Naive thymus-derived CD8-positive, alpha-beta T cell (primary cell): ENCODE measurements around the gene HIVEP1. TPM values are rescaled to one million over a fixed set of nuclear protein-coding genes. Genes with fewer than 3 reads are reported as not detected.

Source experiments
- ATAC-seq, 2 donors: fragments of 150-1000 bp; cut with Tn5 transposase in 1 of 2; sonication (Bioruptor Pico), chemical (Tn5 transposase) in 1 of 2; 1 replicate in 1 of 2; 2 replicates in 1 of 2; pipeline ENCODE4 v1.10.0; 2021; ENCODE audit warnings: mild to moderate bottlenecking in 2 of 2, moderate library complexity in 2 of 2
- POLR2A ChIA-PET: fragments of 350-600 bp; sonication (Branson Sonifier 250); formaldehyde crosslinking; loops from one replicate; lab custom pipeline; 2021; ENCODE audit warnings: antibody characterized with exemption; lab: Charles Lee
- DNase-seq, 10 donors: peaks; one replicate each; pipeline versions ENCODE4 v3.0.0 to v3.0.0-alpha.2; 2020 to 2022
- H3K27ac Mint-ChIP-seq, 10 donors: one replicate each; pipeline ENCODE4 v1.8.0; 2020 to 2022; ENCODE audit warnings: mild to moderate bottlenecking in 10 of 10, mixed read lengths in 10 of 10, moderate library complexity in 4 of 10, inconsistent platforms in 1 of 10
- H3K27me3 Mint-ChIP-seq, 5 donors: one replicate each; pipeline ENCODE4 v1.8.0; 2021 to 2022; ENCODE audit warnings: mixed read lengths in 5 of 5
- H3K36me3 Mint-ChIP-seq, 3 donors: one replicate each; pipeline ENCODE4 v1.8.0; 2020 to 2022; ENCODE audit warnings: mixed read lengths in 3 of 3, mild to moderate bottlenecking in 2 of 3, inconsistent platforms in 1 of 3
- H3K4me1 Mint-ChIP-seq, 4 donors: one replicate each; pipeline ENCODE4 v1.8.0; 2021 to 2022; ENCODE audit warnings: mixed read lengths in 4 of 4
- H3K4me3 Mint-ChIP-seq, 10 donors: one replicate each; pipeline ENCODE4 v1.8.0; 2020 to 2022; ENCODE audit warnings: mild to moderate bottlenecking in 10 of 10, mixed read lengths in 10 of 10, moderate library complexity in 6 of 10, inconsistent platforms in 1 of 10
- H3K9me3 Mint-ChIP-seq, 9 donors: one replicate each; pipeline ENCODE4 v1.8.0; 2020 to 2022; ENCODE audit warnings: mixed read lengths in 9 of 9, mild to moderate bottlenecking in 3 of 9, inconsistent platforms in 1 of 9, moderate library complexity in 1 of 9
- polyA plus RNA-seq, 3 donors: library from polyadenylated mRNA; unstranded; fragments of 300-500 nt; fragmentation: Illumina TruSeq; gene quantifications; one replicate each; pipeline ENCODE4 v1.2.3, GENCODE V29; 2021
- total RNA-seq, 8 experiments: library from RNA in 2 of 8; stranded (reverse) in 2 of 8; gene quantifications; one replicate each; pipeline ENCODE4 v1.2.3 and lab custom pipeline; 2021 to 2026

The HIVEP1 gene
- total and polyA plus RNA-seq, 5 experiments from 2014 or later: 6.5 to 32.6 (median 12.6) TPM

- H3K4me3 Mint-ChIP-seq: peak overlapping the region in 7 of 10 donors; percentile 15 to 78 (median 56)
- no peaks in the 10 kb centered on the region for H3K27me3 Mint-ChIP-seq
- H3K9me3 Mint-ChIP-seq: peaks cover 0 to under 1% (median 0%) of the 10 kb centered on the region in 9 donors
- H3K36me3 Mint-ChIP-seq: peaks cover 0 to 4% (median 0%) of the 10 kb centered on the region in 3 donors
- ATAC-seq (no peak), DNase-seq (no peak)
- peaks cover 43 to 77% (median 68%) of the 10 kb centered on the region in 4 donors for H3K4me1 Mint-ChIP-seq
- POLR2A ChIA-PET: no interaction called here
- peak overlapping the region in 5 of 10 donors; percentile 44 to 87 (median 81) for H3K27ac Mint-ChIP-seq
Observed at GRCh38 chr6:12036766-12037165, 24.7 kb downstream of the HIVEP1 start.

GRCh38 chr6:12037798-12038197, 25.7 kb downstream of the HIVEP1 start:
- peak in 4 of 10 donors; percentile 10 to 35 (median 24) for DNase-seq
- POLR2A ChIA-PET: no interaction called here
- peak overlapping the region in 8 of 10 donors; percentile 7 to 78 (median 38) for H3K4me3 Mint-ChIP-seq
- no peaks in the 10 kb centered on the region for H3K27me3 Mint-ChIP-seq
- peaks cover 42 to 68% (median 64%) of the 10 kb centered on the region in 4 donors for H3K4me1 Mint-ChIP-seq
- H3K36me3 Mint-ChIP-seq: peaks cover 0 to 1% (median 0%) of the 10 kb centered on the region in 3 donors
- peak overlapping the region; percentile 4 to 87 (median 54) for H3K27ac Mint-ChIP-seq
- ATAC-seq: peak; percentile 50 to 55
- no peaks in the 10 kb centered on the region for H3K9me3 Mint-ChIP-seq

- H3K36me3 Mint-ChIP-seq: peaks cover 0 to 3% (median 0%) of the 10 kb centered on the region in 3 donors
- no peaks in the 10 kb centered on the region for H3K27me3 Mint-ChIP-seq
- no peaks in the 10 kb centered on the region for H3K9me3 Mint-ChIP-seq
- peaks cover 34 to 66% (median 60%) of the 10 kb centered on the region in 4 donors for H3K4me1 Mint-ChIP-seq
- DNase-seq (no peak), ATAC-seq (peak; percentile 9 to 21)
- peak overlapping the region; percentile 14 to 83 (median 77) for H3K27ac Mint-ChIP-seq
- POLR2A ChIA-PET: interaction anchor here (0.5 to 1.2 kb wide), 3 partner anchors 8 to 30 kb away, joined by 3 to 5 read pairs (median 3); no protein-coding TSS in a partner anchor
- H3K4me3 Mint-ChIP-seq: peak overlapping the region in 2 of 10 donors; percentile 22 to 30
Observed at GRCh38 chr6:12039540-12040459, 27.7 kb downstream of the HIVEP1 start.

- Mint-ChIP-seq H3K27ac (peak overlapping the region; percentile 2 to 86 (median 45)), H3K36me3 (peaks cover 0 to 3% (median 2%) of the 10 kb centered on the region in 3 donors)
- POLR2A ChIA-PET: interaction anchor here (1.5 kb wide), 1 partner anchor 8 kb away, joined by 3 read pairs; no protein-coding TSS in a partner anchor
Observed at GRCh38 chr6:12047304-12047703, 35.2 kb downstream of the HIVEP1 start.

GRCh38 chr6:12047792-12048432, 35.8 kb downstream of the HIVEP1 start:
- ATAC-seq (no peak), DNase-seq (no peak)
- Mint-ChIP-seq H3K9me3 (no peaks in the 10 kb centered on the region), H3K36me3 (peaks cover 0 to 3% (median 2%) of the 10 kb centered on the region in 3 donors), H3K4me3 (no peak overlapping the region), H3K27me3 (no peaks in the 10 kb centered on the region), H3K27ac (peak overlapping the region; percentile 21 to 88 (median 43)), H3K4me1 (peaks cover 35 to 78% (median 72%) of the 10 kb centered on the region in 4 donors)
- POLR2A ChIA-PET: interaction anchor here (1.5 kb wide), 1 partner anchor 9 kb away, joined by 3 read pairs; no protein-coding TSS in a partner anchor

More at GRCh38 chr6:12047304-12047703, 35.2 kb downstream of the HIVEP1 start:
- Mint-ChIP-seq H3K9me3 (no peaks in the 10 kb centered on the region), H3K4me3 (no peak overlapping the region), H3K4me1 (peaks cover 35 to 73% (median 68%) of the 10 kb centered on the region in 4 donors), H3K27me3 (no peaks in the 10 kb centered on the region)
- DNase-seq (no peak), ATAC-seq (no peak)

- peaks cover 0 to 2% (median 1%) of the 10 kb centered on the region in 3 donors for H3K36me3 Mint-ChIP-seq
- peaks cover 34 to 81% (median 75%) of the 10 kb centered on the region in 4 donors for H3K4me1 Mint-ChIP-seq
- no peak overlapping the region for H3K4me3 Mint-ChIP-seq
- POLR2A ChIA-PET: interaction anchor here (1.5 kb wide), 1 partner anchor 10 kb away, joined by 3 read pairs; no protein-coding TSS in a partner anchor
- no peaks in the 10 kb centered on the region for H3K9me3 Mint-ChIP-seq
- ATAC-seq (no peak), DNase-seq (no peak)
- H3K27ac Mint-ChIP-seq: peak overlapping the region; percentile 36 to 92 (median 81)
- H3K27me3 Mint-ChIP-seq: no peaks in the 10 kb centered on the region
Observed at GRCh38 chr6:12048609-12049008, 36.5 kb downstream of the HIVEP1 start.

GRCh38 chr6:12049165-12049564, 37.1 kb downstream of the HIVEP1 start:
- no peaks in the 10 kb centered on the region for H3K27me3 Mint-ChIP-seq
- H3K9me3 Mint-ChIP-seq: no peaks in the 10 kb centered on the region
- ATAC-seq (no peak), DNase-seq (no peak)
- H3K36me3 Mint-ChIP-seq: peaks cover 0 to 2% (median 0%) of the 10 kb centered on the region in 3 donors
- POLR2A ChIA-PET: no interaction called here
- peak overlapping the region; percentile 36 to 92 (median 81) for H3K27ac Mint-ChIP-seq
- H3K4me3 Mint-ChIP-seq: no peak overlapping the region
- peaks cover 31 to 82% (median 72%) of the 10 kb centered on the region in 4 donors for H3K4me1 Mint-ChIP-seq

GRCh38 chr6:12051861-12052368, 39.8 kb downstream of the HIVEP1 start:
- peak overlapping the region; percentile 29 to 79 (median 69) for H3K4me3 Mint-ChIP-seq

GRCh38 chr6:12058172-12058961, 46.3 kb downstream of the HIVEP1 start:
- Mint-ChIP-seq H3K4me1 (peaks cover 21 to 56% (median 48%) of the 10 kb centered on the region in 4 donors), H3K27ac (peak overlapping the region in 7 of 10 donors; percentile 13 to 81 (median 60))
- ATAC-seq: no peak

More at GRCh38 chr6:12051861-12052368, 39.8 kb downstream of the HIVEP1 start:
- Mint-ChIP-seq H3K4me1 (peaks cover 29 to 75% (median 64%) of the 10 kb centered on the region in 4 donors), H3K36me3 (peaks cover 0 to 7% (median 2%) of the 10 kb centered on the region in 3 donors), H3K27me3 (no peaks in the 10 kb centered on the region), H3K27ac (peak overlapping the region; percentile 80 to 96 (median 88)), H3K9me3 (no peaks in the 10 kb centered on the region)
- DNase-seq: peak; percentile 22 to 85 (median 68)
- POLR2A ChIA-PET: no interaction called here
- peak; percentile 97 to 100 for ATAC-seq

GRCh38 chr6:12060780-12061609, 48.9 kb downstream of the HIVEP1 start:
- H3K27me3 Mint-ChIP-seq: no peaks in the 10 kb centered on the region
- ATAC-seq (peak; percentile 94 to 96), DNase-seq (peak; percentile 53 to 90 (median 79))
- peak overlapping the region; percentile 54 to 97 (median 91) for H3K27ac Mint-ChIP-seq
- no peaks in the 10 kb centered on the region for H3K9me3 Mint-ChIP-seq
- H3K4me1 Mint-ChIP-seq: peaks cover 35 to 72% (median 60%) of the 10 kb centered on the region in 4 donors
- peaks cover 0 to under 1% (median 0%) of the 10 kb centered on the region in 3 donors for H3K36me3 Mint-ChIP-seq
- H3K4me3 Mint-ChIP-seq: peak overlapping the region; percentile 70 to 91 (median 87)
- POLR2A ChIA-PET: no interaction called here

More at GRCh38 chr6:12058172-12058961, 46.3 kb downstream of the HIVEP1 start:
- H3K36me3 Mint-ChIP-seq: peaks cover 0 to 7% (median 0%) of the 10 kb centered on the region in 3 donors
- H3K9me3 Mint-ChIP-seq: no peaks in the 10 kb centered on the region
- DNase-seq: no peak
- H3K27me3 Mint-ChIP-seq: no peaks in the 10 kb centered on the region
- H3K4me3 Mint-ChIP-seq: peak overlapping the region in 3 of 10 donors; percentile 34 to 36 (median 34)
- POLR2A ChIA-PET: no interaction called here
